ENCODE results near the gene TMEM59L. TPM values are rescaled to one million over a fixed set of nuclear protein-coding genes. Genes with fewer than 3 reads are reported as not detected.
"Not testable (repeated sequence)": the region's sequence is repeated elsewhere in the genome, so short reads cannot be mapped to it uniquely, and the experiment has no call there.

Gene TMEM59L
- total RNA-seq, 1 donor from 2014 or later = 1.5 TPM

DNA sequence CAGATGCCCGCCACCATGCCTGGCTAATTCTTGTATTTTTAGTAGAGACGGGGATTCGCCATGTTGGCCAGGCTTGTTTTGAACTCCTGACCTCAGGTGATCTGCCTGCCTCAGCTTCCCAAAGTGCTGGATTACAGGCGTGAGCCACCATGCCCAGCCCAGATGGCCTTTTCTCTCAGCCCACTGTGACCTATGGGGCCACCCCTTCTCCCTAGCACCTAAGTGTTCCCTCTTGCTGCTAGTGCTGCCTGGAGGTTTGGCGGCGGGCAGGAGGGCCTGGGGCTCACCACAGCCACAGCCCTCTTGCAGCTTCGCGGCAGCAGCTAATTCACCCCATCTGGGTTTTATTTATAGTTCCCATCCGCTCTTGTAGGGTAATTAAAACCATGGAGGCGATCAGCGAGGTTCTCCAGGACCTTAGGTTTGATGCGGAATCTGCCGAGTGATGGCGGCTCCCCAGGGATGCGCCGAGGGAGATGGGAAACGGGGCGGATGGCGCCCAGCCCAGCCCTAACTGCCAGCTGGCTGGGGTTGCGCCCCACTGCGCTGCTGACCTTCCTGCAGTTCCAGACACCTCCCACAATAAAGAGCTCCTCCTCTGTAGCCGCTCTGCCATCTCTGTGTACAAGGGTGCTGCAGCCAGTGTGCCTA lies 20.8 kb upstream of the TMEM59L start:
- Histone ChIP-seq H3K9me3 (replicated peaks) (no peaks in the 10 kb centered on the region), H3K27ac (replicated peaks) (no peak overlapping the region), H3K4me3 (no peak overlapping the region), H3K36me3 (peaks cover 12% of the 10 kb centered on the region), H3K27me3 (ENCODE audit: low read depth) (peaks cover 18% of the 10 kb centered on the region), H3K4me1 (peaks cover 60% of the 10 kb centered on the region)
- no peak for DNase-seq
- intact Hi-C loops (cut with micrococcal nuclease) = loop anchor here (5.0 kb wide), 1 partner anchor 80 kb away; no protein-coding TSS in a partner anchor
- TF ChIP-seq, protein P1, sequence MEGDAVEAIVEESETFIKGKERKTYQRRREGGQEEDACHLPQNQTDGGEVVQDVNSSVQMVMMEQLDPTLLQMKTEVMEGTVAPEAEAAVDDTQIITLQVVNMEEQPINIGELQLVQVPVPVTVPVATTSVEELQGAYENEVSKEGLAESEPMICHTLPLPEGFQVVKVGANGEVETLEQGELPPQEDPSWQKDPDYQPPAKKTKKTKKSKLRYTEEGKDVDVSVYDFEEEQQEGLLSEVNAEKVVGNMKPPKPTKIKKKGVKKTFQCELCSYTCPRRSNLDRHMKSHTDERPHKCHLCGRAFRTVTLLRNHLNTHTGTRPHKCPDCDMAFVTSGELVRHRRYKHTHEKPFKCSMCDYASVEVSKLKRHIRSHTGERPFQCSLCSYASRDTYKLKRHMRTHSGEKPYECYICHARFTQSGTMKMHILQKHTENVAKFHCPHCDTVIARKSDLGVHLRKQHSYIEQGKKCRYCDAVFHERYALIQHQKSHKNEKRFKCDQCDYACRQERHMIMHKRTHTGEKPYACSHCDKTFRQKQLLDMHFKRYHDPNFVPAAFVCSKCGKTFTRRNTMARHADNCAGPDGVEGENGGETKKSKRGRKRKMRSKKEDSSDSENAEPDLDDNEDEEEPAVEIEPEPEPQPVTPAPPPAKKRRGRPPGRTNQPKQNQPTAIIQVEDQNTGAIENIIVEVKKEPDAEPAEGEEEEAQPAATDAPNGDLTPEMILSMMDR (IDR thresholded peaks at IDR 0.05; ENCODE audit: borderline replicate concordance) = no peak

DNA sequence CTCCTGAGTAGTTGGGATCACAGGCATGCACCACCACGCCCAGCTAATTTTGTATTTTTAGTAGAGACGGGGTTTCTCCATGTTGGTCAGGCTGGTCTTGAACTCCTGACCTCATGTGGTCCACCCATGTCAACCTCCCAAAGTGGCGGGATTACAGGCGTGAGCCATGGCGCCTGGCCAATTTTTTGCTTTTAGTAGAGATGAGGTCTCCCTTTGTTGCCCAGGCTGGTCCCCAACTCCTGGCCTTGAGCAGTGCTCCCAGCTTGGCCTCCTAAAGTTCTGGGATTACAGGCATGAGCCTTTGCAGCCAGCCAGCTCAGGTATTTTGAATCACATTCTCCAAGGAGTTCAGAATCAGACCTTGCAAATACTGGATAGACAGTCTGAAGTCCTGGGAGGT lies 19.9 kb upstream of the TMEM59L start:
- intact Hi-C loops (cut with micrococcal nuclease) = loop anchor here (5.0 kb wide), 1 partner anchor 80 kb away; no protein-coding TSS in a partner anchor
- Histone ChIP-seq H3K27me3 (ENCODE audit: low read depth) (peaks cover 25% of the 10 kb centered on the region), H3K4me1 (peaks cover 60% of the 10 kb centered on the region), H3K36me3 (peaks cover 12% of the 10 kb centered on the region)
- not testable (repeated sequence) for H3K9me3 ChIP-seq (replicated peaks); DNase-seq; H3K27ac ChIP-seq (replicated peaks); H3K4me3 ChIP-seq

DNA sequence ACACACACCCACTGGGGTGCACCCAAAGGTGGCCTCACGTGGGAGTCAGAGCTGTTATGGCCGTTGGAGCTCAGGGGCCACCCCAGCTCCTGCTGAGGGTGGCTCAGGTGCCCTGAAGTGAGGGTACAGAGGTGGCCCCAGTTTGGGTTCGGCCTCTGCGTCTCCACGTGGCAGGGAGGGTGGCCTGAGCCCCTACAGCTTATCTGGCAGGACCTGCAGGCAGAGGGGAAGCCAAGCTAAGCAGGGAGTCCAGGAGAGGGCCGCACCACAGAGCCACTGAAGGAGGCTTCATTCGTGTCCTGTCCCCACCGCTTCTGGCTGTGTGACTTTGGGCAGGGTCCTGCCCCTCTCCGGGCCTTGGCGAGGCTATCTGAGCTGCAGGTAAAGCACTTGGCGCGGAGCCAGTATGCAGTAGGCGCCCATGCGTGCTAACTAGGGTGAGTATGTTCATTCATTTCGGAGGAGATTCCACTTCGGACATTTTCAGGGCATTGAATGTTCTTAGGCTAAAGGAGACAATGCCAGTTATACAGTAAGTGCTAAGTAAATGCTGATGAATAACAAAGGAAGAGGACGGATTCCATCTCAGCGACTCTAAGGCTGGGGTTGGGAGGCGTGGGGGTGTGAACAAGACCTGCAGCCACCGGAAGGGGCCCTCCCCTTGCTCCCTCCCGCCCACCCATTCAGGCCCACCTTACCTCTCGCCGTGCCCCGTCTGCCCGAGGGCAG lies 19.1 kb upstream of the TMEM59L start:
- no peak for DNase-seq
- TF ChIP-seq, protein P1 (IDR thresholded peaks at IDR 0.05; ENCODE audit: borderline replicate concordance) = no peak
- intact Hi-C loops (cut with micrococcal nuclease) = loop anchor here (5.0 kb wide), 1 partner anchor 79 kb away; no protein-coding TSS in a partner anchor

DNA sequence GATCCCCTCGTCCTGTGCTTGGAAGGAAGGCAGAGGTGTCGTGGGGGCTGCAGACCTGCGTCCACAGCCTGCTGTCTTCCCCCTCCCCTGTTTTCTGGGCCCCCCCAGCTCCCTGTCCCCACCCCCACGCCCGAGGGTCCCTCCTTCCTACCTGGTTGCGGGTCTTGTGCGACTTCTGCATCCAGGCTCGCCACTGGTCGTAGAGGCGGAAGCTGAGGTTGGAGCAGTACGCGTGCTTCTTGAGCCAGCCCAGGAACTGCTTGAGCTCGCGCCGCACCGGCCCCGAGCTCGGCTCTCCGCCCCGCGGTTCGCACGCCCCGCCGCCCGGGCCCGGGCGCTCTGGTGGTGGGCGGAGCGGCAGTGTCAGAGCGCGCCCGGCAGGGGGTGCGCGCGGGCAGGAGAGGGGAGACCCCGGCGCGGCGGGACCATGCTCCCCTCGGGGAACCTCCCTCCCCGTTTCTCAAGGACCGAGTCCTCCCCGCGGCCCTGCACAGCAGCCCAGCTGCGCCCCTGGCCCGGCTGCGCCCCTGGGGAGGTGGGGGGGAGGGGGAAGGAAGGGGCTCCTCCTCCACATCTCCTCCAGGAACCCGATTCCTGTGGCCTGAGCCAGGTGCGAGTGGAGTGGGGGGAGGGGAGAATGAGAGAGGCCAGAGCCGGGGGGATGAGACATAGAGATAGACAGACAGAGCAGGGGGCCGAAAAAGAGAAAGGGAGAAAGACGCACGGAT lies 18.4 kb upstream of the TMEM59L start:
- H3K36me3 ChIP-seq = peaks cover 12% of the 10 kb centered on the region
- H3K9me3 ChIP-seq (replicated peaks) = no peaks in the 10 kb centered on the region
- TF ChIP-seq, protein P1 (IDR thresholded peaks at IDR 0.05; ENCODE audit: borderline replicate concordance) = peak; percentile 93
- peak; percentile 73 for DNase-seq
- intact Hi-C loops (cut with micrococcal nuclease) = loop anchor here (5.0 kb wide), 1 partner anchor 78 kb away; no protein-coding TSS in a partner anchor
- peak overlapping the region; percentile 60 for H3K4me3 ChIP-seq
- peaks cover 45% of the 10 kb centered on the region for H3K4me1 ChIP-seq
- H3K27me3 ChIP-seq (ENCODE audit: low read depth) = peaks cover 41% of the 10 kb centered on the region
- H3K27ac ChIP-seq (replicated peaks) = peak overlapping the region; percentile 51

More for the DNA sequence above, 19.1 kb upstream of the TMEM59L start:
- Histone ChIP-seq H3K9me3 (replicated peaks) (no peaks in the 10 kb centered on the region), H3K27me3 (ENCODE audit: low read depth) (peaks cover 33% of the 10 kb centered on the region), H3K36me3 (peaks cover 12% of the 10 kb centered on the region), H3K4me3 (peak overlapping the region; percentile 60), H3K27ac (replicated peaks) (peak overlapping the region; percentile 51), H3K4me1 (peaks cover 52% of the 10 kb centered on the region)

DNA sequence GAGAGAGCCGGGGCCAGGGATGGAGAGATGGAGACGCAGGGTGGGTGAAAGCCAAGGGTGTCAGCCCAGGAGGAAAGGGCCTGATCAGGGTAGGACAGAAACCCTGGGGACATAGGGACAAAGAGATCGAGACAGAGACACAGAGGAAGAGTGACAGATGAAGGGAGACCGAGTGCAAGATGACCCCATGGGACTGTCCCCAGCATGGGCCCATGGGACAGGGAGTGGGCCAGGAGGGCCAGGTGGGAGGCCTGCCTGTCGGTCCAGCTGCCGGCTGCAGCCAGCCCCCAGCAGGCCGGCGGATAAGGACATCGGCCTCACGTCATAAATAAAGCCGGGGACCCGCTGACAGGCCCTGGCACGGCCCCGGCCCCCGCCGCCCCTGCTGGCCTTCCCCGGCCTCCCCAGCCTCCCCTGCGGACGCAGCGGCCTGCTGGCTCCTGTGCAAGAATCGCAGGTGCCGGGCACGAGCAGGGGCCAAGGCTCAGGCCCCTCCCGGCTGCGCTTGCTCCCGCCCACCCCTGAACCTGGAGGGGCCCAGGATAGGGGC lies 17.8 kb upstream of the TMEM59L start:
- Histone ChIP-seq H3K4me3 (peak overlapping the region; percentile 60), H3K4me1 (peaks cover 39% of the 10 kb centered on the region), H3K9me3 (replicated peaks) (no peaks in the 10 kb centered on the region), H3K36me3 (peaks cover 12% of the 10 kb centered on the region), H3K27ac (replicated peaks) (no peak overlapping the region), H3K27me3 (ENCODE audit: low read depth) (peaks cover 47% of the 10 kb centered on the region)
- DNase-seq = no peak
- TF ChIP-seq, protein P1 (IDR thresholded peaks at IDR 0.05; ENCODE audit: borderline replicate concordance) = no peak
- intact Hi-C loops (cut with micrococcal nuclease) = loop anchor here (5.0 kb wide), 1 partner anchor 77 kb away; no protein-coding TSS in a partner anchor

All from left ventricle myocardium inferior (tissue), 1 donor.